UCSD-AML1 (cell line): ENCODE measurements around the gene UTP4.
A peak's percentile ranks its signal among the peaks of the same experiment; 100 is the strongest.

Source experiments
- DNase-seq: peaks from one replicate; lab custom pipeline; 2025; ENCODE audit not compliant: unreplicated experiment; lab: John Stamatoyannopoulos, UW

The UTP4 gene

GRCh38 chr16:69169607-69170352, 37.3 kb downstream of the UTP4 start:
- no peak for DNase-seq

- no peak for DNase-seq
Observed at GRCh38 chr16:69171325-69172084, 39.1 kb downstream of the UTP4 start.

GRCh38 chr16:69176033-69176800, 43.8 kb downstream of the UTP4 start:
- DNase-seq = no peak

GRCh38 chr16:69179328-69180010, 47.0 kb downstream of the UTP4 start:
- no peak for DNase-seq

GRCh38 chr16:69180011-69180338, 47.5 kb downstream of the UTP4 start:
- DNase-seq = no peak

- no peak for DNase-seq
Observed at GRCh38 chr16:69182730-69183416, 50.4 kb downstream of the UTP4 start.

- peak; percentile 88 for DNase-seq
Observed at GRCh38 chr16:69186642-69187445, 54.4 kb downstream of the UTP4 start, which contains the start of gene SNTB2. TSS of gene SNTB2 (plus strand) at chr16:69187164. CDS start at chr16:69187167, 3 bp downstream.

- DNase-seq = peak; percentile 33
Observed at GRCh38 chr16:69187446-69188235, 55.2 kb downstream of the UTP4 start.

GRCh38 chr16:69188236-69188549, 55.7 kb downstream of the UTP4 start:
- no peak for DNase-seq

- no peak for DNase-seq
Observed at GRCh38 chr16:69188716-69189115, 56.3 kb downstream of the UTP4 start.

- no peak for DNase-seq
Observed at GRCh38 chr16:69190046-69190588, 57.7 kb downstream of the UTP4 start.

- DNase-seq = no peak
Observed at GRCh38 chr16:69190598-69190997, 58.1 kb downstream of the UTP4 start.

- no peak for DNase-seq
Observed at GRCh38 chr16:69191136-69191535, 58.7 kb downstream of the UTP4 start.

- no peak for DNase-seq
Observed at GRCh38 chr16:69193855-69194254, 61.4 kb downstream of the UTP4 start.

- DNase-seq = no peak
Observed at GRCh38 chr16:69194488-69194887, 62.0 kb downstream of the UTP4 start.

- DNase-seq = no peak
Observed at GRCh38 chr16:69195369-69196029, 63.0 kb downstream of the UTP4 start.

- no peak for DNase-seq
Observed at GRCh38 chr16:69197573-69197972, 65.1 kb downstream of the UTP4 start.

GRCh38 chr16:69199382-69199781, 66.9 kb downstream of the UTP4 start:
- DNase-seq = no peak
